Posterior vena cava (tissue), 2 donors: ENCODE data around the gene PTPRA. TPM values are rescaled to one million over a fixed set of nuclear protein-coding genes. Genes with fewer than 3 reads are reported as not detected.
"Not testable (repeated sequence)": the region's sequence is repeated elsewhere in the genome, so short reads cannot be mapped to it uniquely, and the experiment has no call there.

Experiments used
- DNase-seq: peaks from one replicate; pipeline ENCODE4 v3.0.0-alpha.2; 2020; ENCODE audit warnings: low spot score
- intact Hi-C, 2 donors: fragments of 100-400 bp; cut with DNase I; formaldehyde crosslinking; loops; one replicate each; pipeline versions ENCODE4 v1.14.1 to v1.14.2; 2022 to 2023
- total RNA-seq, 2 donors: library from RNA; stranded (reverse); fragmentation: NEBNext Ultra II Directional; extraction: Animal tissue kit (Norgen Biotek cat#: 25700); gene quantifications; one replicate each; pipeline ENCODE4 v1.2.1, GENCODE V29; 2021
- donor health status: DM: yes; HTN: yes; CAD: no.
- donor health status: DM: yes; HTN: yes; CAD: no.

PTPRA gene
- total RNA-seq, 2 donors from 2014 or later = 49.2 to 62.5 TPM

DNA sequence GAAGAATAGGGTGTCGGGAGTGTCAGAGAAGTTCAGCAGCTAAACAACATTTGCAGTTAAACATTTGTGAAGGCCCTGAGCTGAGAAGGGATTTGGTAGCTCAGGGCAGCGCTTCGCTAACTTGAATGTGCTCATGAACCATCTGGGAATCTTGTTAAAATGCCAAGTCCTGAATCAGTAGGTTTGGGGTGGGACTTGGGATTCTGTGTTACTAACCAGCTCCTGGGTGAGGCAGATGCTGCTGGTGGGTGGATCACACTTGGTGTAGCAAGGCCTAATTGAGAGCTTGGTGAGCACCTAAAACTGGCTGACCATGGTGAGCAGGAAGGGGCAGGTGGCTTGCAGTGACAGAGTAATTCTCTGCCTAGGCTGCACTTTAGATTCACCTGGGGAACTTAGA lies 5.9 kb downstream of the PTPRA start:
- intact Hi-C loops = no loop called here
- DNase-seq = no peak

DNA sequence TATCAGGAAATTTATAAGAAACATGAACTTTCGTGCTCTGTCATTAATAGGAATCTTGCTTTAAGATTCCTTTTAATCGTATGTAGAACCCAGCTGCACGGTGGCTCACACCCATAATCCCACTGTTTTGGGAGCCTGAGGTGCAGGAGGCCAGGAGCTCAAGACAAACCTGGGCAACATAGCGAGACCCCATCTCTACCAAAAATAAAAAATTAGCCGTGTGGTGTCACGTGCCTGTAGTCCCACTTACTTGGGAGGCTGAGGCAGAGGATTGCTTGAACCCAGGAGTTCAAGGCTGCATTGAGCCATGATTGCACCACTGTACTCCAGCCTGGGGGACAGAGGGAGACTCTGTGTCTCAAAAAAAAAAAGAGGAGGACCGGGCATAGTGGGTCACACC lies 7.4 kb downstream of the PTPRA start:
- intact Hi-C loops = no loop called here
- no peak for DNase-seq

DNA sequence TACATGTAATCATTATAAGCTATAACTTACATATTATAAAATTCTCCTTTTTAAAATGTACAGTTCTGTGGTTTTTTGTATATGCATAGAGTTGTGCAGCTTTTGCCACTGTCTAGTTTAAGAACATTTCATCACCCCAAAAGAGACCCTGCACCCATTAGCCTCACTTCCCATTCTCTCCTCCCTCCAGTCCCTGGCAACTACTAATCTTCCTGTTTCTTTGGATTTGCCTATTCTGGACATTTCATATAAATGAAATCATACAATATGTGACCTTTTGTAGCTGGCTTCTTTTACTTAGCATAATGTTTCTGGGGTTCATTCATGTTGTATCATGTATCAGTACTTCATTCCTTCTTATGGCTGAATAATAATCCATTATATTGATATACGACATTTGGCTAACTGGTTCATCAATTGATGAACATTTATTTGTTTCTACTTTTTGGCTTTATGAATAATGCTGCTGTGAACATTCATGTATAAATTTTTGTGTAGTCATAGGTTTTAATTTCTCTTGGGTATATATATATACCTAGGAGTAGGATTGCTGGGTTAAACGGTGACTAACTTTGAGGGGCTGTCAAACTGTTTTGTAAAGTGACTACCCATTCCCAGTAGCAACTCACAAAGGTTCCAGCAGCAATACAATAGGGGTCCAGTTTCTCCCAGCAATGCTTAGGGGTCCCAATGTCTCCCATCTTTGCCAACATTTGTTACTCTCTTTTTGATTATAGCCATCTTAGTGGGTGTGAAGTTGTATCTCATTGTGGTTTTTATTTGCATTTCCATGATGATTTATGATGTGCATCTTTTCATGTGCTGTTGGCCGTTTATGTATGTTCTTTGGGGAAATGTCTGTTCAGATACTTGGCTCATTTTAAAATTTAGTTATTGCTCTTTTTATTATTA lies 10.7 kb downstream of the PTPRA start:
- intact Hi-C loops = no loop called here
- no peak for DNase-seq

DNA sequence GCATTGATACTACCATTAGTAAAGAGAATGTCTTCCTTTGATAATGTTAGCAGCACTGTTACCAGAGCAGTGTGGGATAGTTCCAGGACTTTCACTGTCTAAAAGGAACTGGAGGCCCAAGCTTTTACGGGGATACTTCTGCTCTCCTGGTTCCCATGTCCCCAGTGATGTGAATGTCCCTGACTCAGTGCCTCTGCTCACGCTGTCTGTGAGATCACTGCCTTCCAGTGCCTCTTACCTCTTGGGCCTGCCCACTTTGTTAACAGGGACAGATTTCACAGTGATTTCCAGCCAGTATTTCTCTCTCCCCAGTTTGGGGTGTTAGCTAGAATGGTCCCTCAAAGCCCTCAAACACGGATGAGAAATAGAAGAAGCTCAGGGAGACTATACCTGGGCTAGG lies 14.4 kb downstream of the PTPRA start:
- intact Hi-C loops = no loop called here
- no peak for DNase-seq

DNA sequence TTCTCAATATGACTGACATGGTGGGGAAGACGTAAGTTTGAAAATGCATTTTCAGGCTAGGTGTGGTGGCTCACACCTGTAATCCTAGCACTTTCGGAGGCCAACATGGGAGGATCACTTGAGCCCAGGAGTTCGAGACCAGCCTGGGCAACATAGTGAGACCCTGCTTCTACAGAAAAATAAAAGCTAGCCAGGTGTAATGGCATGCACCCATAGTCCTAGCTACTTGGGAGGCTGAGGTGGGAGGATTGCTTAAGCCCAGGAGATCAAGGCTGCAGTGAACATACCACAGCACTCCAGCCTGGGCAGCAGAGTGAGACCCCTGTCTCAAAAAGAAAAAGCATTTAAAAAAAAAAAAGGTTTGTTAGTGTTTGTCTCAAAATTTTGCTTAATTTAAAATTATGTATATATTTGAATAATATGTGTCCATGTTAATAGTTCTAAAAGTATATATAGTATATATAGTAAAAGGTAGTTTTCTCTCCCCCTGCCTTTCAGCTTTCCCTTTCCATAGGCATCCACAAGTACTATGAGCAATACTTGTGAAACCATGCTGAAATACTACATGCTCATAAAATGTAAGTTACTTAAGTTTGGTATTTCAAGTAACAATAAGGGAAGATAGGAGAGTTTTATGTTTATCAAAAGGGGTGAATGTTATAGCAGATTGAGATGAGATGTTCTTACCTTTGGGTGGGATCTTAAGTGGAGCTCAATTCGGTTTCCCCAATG lies 15.1 kb downstream of the PTPRA start:
- intact Hi-C loops = no loop called here
- DNase-seq = no peak

DNA sequence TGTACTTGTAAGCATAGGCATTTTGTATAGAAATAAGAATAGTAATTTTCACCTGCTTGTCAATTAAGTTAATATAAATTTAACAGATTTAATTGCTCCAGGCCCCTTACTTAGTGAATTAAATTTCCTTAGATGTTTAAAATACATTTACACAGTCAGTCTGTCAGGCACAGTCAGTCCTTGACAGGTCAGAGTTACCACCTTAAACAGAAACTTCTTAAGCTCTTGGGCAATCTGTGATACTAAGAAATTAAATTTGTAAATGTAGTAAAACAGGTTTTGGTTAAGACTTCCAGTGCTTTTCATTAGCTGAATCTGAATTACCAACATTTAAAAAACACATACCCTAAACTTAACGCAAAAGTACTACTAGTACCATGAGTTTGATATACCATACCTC lies 15.9 kb downstream of the PTPRA start:
- no peak for DNase-seq
- intact Hi-C loops = no loop called here

DNA sequence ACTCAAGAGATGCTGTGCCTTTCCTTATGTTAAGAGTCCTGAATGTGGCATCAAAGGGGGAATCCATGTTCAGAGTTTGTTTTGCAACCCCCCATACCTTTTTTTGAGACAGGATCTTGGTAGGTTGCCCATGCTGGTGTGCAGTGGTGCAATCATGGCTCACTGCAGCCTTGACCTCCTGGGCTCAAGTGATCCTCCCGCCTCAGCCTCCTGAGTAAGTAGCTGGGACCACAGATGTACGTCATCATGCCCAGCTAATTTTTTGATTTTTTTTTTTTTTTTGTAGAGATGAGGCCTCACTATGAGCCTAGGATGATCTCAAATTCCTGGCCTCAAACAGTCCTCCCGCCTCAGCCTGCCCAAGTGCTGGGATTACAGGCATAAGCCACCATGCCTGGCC lies 16.5 kb downstream of the PTPRA start:
- intact Hi-C loops = no loop called here
- DNase-seq = no peak

DNA sequence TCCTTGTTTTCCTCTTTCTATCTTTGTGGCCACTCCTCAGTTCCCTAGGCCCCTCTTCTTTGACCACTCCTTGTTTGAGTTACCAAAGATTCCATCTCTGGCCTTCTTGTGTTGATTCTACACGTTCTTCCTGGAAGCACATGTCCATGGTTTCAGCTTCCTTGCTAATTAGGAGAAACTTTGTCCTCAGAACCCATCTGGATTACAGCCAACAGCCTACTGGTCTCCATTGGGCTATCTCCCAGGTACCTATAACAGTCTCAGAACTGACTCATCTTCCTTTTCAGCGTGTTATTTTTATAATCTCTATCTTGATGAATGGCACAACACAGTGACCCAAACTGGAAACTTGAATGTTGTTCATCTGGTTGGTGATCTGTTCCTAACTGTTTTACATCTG lies 17.5 kb downstream of the PTPRA start:
- intact Hi-C loops = no loop called here
- DNase-seq = no peak

DNA sequence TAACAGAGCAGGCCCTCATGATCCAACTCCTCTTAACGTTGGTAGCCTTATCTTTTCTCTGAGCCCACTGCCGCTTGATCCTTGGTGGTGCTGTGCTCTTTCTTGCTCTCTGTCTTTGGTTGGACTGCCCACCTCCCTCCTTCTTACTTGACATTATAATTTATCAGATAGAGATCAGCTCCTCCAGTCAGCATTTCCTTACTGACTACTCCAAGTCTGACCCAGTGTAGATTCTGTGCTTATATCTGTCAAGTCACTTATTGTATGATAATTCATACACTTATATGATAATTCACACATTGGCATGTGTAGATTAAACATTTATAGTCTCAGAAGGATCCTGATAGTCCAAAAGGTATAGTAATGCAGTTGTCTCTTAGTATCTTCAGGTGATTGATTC lies 18.1 kb downstream of the PTPRA start:
- no peak for DNase-seq
- intact Hi-C loops = no loop called here

DNA sequence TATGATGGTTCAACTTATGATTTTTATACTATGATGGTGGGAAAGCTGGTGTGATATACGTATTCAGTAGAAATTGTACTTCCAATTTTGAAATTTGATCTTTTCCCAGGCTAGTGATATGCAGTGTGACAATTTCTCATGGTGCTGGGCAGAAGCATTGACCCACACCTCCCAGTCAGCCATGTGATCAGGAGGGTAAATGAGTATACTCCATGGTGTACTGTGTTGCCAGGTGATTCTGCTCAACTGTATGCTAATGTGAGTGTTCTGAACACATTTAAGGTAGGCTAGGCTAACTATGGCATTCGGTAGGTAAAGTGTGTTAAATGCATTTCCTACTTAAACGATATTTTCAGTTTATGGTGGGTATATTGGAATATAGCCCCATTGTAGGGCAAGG lies 19.1 kb downstream of the PTPRA start:
- no peak for DNase-seq
- intact Hi-C loops = no loop called here

DNA sequence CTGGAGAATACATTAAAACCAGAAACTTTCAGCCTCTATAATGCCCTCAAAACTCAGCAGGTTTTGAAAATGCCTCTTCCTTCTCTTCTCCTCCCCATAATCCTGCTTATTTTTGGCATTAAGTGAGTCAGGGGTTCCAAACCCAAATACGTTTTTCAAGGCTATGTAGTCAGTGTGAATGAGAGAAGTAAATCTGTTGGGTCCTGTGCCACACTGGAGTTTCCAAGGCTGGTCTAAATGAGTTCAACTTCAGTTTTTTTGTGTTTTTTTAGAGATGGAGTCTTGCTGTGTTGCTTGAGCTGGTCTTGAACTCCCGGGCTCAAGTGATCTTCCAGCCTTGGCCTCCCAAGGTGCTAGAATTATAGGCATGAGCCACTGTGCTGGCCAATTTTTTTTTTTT lies 20.9 kb downstream of the PTPRA start:
- intact Hi-C loops = no loop called here
- no peak for DNase-seq

DNA sequence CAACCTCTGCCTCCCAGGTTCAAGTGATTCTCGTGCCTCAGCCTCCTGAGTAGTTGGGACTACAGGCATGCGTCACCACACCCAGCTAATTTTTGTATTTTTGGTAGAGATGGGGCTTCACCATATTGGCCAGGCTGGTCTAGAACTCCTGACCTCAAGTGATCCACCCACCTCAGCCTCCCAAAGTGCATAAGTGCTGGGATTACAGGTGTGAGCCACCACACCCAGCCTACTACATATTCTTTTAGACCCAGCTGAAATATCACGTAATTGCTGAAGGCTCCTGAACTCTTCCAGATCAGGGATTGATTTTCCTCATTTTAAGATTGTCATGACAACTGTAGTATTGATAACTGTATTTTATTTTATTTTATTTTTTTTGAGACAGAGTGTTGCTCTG lies 21.9 kb downstream of the PTPRA start:
- intact Hi-C loops, DNase-seq: not testable (repeated sequence)

DNA sequence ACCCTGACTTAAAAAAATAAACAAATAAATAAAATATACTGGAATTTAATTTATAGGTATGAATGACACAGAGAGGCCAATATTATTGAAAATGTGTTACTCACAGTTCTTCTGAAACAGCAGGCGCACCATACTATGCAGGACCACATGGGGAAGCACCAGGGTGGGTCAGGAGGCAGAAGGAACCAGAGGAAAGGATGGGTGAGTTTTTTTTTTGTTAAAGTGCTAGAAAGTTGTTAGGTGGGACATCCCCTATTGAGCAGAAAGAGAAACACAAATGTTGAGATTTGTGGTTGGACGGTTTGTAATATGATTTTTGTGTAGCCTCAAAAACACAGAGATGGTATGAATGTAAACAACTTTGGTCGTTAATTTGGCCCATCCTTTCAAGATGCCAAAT lies 26.0 kb downstream of the PTPRA start:
- intact Hi-C loops = no loop called here
- no peak for DNase-seq

DNA sequence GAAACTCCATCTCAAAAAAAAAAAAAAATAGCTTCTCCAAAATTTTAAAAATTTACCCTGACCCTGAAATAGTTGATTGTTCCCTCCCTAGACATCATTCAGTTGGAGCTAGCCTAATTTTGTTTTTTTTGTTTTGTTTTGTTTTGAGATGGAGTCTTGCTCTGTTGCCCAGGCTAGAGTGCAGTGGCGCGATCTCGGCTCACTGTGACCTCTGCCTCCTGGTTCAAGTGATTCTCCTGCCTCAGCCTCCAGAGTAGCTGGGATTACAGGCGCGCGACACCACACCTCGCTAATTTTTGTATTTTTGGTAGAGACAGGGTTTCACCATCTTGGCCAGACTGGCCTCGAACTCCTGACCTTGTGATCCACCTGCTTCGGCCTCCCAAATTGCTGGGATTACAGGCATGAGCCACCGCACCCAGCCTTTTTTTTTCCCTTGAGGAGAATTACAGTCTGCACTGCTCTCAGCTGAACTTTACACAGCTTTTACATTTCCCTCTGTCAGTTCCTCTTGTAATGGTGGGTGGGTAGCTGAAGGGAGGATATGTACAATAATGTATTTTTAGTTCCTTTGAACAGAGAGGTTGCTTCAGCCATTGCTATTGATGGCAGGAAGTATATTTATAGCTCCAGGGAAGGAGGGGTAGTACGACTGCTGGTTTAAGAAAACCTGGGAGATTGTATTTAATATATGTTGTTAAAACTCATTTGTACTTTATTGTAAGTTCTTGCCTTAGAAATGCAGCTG lies 27.7 kb downstream of the PTPRA start:
- intact Hi-C loops = no loop called here
- no peak for DNase-seq

DNA sequence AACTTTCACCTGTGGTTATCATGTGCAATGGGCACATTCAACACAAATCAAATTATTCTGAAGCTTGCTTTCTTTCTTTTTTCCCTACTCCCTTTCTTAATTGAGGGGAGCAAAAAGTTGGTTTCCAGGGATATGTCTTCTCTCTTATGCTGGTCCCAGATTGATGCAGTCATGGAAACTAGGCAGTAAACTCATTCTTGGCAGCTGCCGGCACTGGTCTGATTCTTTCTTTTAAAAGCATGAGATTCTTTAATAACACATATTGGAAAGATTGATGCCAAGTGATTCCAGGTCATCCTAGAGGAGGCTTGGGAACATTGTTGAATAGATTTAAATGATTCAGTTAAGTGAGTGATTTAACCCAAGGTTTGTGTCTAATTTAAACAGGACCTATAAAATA lies 29.0 kb downstream of the PTPRA start:
- intact Hi-C loops = no loop called here
- DNase-seq = no peak

DNA sequence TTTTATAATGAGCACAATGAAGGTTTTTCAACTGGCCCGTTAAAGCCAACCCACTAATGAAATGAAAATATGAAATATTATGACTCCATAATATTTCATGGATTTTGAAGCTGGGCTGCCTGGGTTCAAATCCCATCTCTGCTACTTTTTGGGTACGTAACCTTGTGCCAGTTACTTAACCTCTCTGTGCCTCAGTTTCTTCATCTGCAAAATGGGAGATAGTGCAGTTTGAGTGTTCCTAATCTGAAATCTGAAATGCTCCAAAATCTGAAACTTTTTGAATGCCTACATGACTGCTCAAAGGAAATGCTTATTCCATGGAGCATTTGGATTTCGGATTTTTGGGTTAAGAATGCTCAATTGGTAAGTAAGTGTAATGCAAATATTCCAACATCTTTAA lies 29.5 kb downstream of the PTPRA start:
- DNase-seq = no peak
- intact Hi-C loops = no loop called here

DNA sequence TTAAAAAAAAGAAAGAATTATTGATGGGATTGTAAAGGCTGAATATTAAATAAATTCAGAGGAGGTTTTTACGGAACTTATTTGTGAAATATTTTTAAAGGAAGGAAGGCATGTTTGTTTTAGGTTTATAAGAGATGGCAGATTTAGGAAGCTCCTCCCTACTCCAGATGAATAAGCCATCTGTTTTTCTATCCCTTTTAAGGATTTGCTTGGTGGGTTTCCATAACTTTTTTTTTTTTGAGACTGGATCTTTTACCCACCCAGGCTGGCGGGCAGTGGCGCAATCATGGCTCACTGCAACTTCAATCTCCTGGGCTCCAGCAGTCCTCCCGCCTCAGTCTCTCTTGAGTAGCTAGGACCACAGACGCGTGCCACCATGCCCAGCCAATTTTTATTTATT lies 30.4 kb downstream of the PTPRA start:
- no peak for DNase-seq
- intact Hi-C loops = no loop called here

DNA sequence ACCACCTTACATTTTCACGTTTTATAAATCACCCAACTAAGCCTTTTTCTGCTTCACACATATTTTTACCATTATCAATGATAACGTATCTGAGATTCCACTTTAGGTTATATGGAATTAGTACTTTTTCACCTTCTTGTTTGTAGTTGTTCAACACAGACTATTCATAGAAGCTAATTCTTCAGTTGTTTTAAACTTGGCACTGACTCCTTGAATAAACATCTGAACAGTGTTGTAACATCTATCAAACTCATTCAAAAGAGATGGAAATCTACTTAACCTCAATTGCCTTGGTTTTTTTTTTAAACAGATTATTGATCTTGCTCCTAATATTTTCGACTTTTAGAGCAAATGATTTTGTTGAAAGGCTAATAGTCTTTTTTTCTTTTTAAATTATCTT lies 34.2 kb downstream of the PTPRA start:
- intact Hi-C loops = no loop called here
- no peak for DNase-seq

DNA sequence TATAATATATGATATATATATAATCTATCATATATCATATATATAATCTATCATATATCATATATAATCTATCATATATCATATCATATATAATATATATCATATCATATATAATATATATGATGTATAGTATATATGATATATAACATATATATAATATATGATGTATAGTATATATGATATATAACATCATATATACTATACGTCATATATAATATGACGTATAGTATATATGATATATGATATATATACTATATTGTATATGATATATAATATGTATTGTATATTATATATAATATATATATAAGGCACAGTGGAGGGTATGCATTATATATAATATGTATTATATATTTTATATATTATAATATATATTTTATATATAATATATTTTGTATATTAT lies 36.7 kb downstream of the PTPRA start:
- DNase-seq = no peak
- intact Hi-C loops = no loop called here

DNA sequence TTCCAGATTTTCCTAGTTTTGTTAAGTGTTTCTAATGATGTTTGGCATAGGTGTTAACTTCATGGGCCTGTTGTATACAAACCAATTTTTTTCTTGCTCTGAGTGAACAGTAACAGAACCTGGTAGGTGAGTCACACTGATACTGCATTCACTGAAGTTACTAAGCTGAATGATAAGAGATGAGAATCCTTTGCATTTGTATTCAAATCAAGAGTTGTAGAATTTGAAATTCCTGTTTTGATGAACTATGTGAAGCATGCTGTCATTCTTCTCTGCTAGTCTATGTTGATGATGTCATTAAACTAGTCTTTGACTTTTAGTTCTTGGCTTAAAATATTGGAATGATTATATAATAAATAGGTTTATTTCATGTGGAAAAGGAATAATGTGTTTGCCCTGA lies 37.9 kb downstream of the PTPRA start:
- no peak for DNase-seq
- intact Hi-C loops = no loop called here
